Inflammatory macrophage treated with lipopolysaccharide for 1 hour (primary cell): ENCODE results near the gene SMARCA4.
"Not testable (repeated sequence)": the region's sequence is repeated elsewhere in the genome, so short reads cannot be mapped to it uniquely, and the experiment has no call there.

Source experiments
- DNase-seq, 2 donors: peaks; one replicate each; pipeline ENCODE4 v3.0.0-alpha.2; 2020 to 2022

Gene SMARCA4

DNA sequence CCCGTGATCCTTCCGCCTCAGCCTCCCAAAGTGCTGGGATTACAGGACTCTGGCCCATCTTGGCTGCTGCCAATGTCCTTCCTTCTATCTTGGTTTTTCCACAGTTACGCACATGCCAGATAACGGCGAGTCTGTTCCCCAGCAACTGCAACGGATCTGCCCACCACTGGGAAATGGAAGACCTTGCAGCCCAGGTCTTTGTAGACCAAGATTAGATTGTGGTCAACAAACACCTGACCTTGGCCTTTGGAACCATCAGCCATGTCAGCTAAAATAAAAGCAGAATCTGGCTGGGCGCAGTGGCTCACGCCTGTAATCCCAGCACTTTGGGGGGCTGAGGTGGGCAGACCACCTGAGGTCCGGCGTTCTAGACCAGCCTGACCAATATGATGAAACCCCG, 118.1 kb downstream of the SMARCA4 start:
- no peak for DNase-seq

DNA sequence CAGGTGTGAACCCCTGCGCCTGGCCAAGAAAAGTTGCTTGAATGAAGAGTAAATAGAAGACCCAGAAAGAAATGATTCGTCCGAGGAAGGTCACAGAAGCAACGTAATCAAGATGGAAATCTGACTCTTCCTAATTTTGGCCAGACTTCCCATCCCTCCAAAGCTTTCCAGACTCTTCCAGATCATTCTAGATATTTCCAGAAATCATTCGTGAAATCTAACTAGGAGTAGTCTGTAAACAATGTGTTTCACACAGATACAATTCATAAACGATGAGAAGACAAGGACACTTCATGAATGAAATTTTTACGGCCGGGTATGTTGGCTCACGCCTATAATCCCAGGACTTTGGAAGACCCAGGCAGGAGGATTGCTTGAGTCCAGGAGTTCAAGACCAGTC, 119.2 kb downstream of the SMARCA4 start:
- no peak for DNase-seq

- no peak for DNase-seq
Observed at GRCh38 chr19:11087870-11088505, 127.2 kb downstream of the SMARCA4 start.

- DNase-seq, result no peak
Observed at GRCh38 chr19:11088506-11089253, 127.8 kb downstream of the SMARCA4 start.

GRCh38 chr19:11089254-11090013, 128.6 kb downstream of the SMARCA4 start, which contains the start of gene LDLR:
LDLR (plus strand) TSS chr19:11089463; CDS start chr19:11089549, 86 bp downstream.
- DNase-seq, result peak; percentile 96 to 98

- DNase-seq, result not testable (repeated sequence)
Observed at GRCh38 chr19:11090014-11090263, 129.1 kb downstream of the SMARCA4 start.

GRCh38 chr19:11090264-11090996, 129.6 kb downstream of the SMARCA4 start:
- peak; percentile 97 for DNase-seq

- no peak for DNase-seq
Observed at GRCh38 chr19:11090997-11091702, 130.3 kb downstream of the SMARCA4 start.

GRCh38 chr19:11091703-11092153, 130.9 kb downstream of the SMARCA4 start:
- DNase-seq, result peak; percentile 68 to 82

DNA sequence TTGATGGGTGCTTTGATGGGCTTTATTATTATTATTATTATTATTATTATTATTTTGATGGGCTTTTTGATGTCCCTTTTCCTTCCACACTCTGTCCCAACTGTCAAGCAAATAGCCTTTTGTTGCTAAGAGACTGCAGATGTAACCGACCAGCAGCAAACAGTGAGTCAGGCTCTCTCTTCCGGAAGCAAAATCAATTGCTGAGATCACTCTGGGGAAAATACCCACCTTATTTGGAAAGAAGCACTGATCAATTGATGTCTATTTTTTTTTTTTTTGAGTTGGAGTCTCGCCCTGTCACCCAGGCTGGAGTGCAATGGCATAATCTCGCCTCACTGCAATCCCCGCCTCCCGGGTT, 131.3 kb downstream of the SMARCA4 start:
- peak; percentile 53 to 72 for DNase-seq

DNA sequence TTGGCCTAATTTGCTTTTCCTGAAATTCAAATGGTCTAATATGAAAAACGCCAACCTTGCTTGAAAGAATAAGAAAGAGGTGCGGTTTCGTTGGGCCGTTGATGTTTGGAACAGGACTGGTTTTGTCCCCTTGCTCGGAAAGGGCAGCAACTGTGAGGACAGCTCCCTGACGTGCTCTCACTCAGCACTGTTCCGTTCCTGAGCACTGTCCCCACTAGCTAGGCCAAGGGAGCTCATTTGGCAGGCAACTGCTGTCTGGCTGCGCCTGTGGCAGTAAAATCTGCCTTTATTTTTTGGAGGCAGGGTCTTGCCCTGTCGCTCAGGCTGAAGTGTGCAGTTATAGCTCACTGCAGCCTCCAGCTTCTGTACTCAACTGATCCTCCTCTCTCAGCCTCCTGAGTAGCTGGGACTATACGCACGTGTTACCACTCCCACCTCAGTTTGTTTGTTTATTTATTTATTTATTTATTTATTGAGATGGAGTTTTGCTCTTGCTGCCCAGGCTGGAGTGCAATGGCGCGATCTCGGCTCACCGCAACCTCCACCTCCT, 132.9 kb downstream of the SMARCA4 start:
- no peak for DNase-seq

- DNase-seq, result no peak
Observed at GRCh38 chr19:11094520-11094894, 133.7 kb downstream of the SMARCA4 start.

DNA sequence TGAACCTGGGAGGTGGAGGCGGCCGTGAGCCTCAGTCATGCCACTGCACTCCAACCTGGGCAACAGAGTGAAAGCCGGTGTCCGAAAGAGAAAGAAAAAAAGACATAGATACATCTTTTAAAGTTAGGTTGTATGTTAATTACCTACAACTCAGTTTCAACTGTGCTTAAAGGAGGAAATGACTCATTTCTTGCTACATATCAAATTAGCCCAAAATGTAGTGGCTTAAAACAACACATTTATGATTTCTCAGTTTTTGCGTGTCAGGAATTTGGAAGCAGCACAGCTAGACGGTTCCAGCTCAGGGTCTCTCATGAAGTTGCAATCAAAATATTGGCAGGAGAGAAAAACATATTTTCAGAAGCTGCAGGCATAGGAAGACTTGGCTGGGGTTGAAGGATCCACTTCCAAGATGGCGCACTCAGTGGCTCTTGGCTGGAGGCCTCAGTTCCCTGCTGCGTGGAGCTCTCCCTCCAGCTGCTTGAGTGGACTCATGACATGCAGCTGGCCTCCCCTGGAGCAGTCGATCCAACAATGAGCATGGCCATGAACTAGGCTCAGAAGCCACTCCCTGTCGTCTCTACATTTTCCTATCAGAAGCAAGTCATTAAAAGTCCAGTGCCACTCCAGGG, 135.5 kb downstream of the SMARCA4 start:
- peak; percentile 49 to 59 for DNase-seq

DNA sequence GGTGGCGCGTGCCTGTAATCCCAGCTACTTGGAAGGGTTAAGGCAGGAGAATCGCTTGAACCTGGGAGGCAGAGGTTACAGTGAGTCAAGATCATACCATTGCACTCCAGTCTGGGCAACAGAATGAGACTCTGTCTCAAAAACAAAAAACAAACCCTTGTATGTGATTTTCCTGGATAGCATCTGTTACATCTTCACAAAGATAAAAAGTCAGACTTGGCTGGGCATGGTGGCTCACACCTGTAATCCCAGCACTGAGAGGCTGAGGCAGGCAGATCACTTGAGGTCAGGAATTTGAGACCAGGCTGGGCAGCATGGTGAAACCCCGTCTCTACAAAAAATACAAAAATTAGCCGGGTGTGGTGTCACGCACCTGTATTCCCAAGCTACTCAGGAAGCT, 136.5 kb downstream of the SMARCA4 start:
- not testable (repeated sequence) for DNase-seq

GRCh38 chr19:11098327-11098726, 137.5 kb downstream of the SMARCA4 start:
- no peak for DNase-seq

- DNase-seq, result no peak
Observed at GRCh38 chr19:11098861-11099260, 138.0 kb downstream of the SMARCA4 start.

DNA sequence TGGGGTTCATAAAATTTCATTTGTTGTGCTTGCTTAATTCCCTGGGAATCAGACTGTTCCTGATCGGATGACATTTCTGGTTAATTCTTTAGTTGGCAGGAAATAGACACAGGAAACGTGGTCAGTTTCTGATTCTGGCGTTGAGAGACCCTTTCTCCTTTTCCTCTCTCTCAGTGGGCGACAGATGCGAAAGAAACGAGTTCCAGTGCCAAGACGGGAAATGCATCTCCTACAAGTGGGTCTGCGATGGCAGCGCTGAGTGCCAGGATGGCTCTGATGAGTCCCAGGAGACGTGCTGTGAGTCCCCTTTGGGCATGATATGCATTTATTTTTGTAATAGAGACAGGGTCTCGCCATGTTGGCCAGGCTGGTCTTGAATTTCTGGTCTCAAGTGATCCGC, 139.2 kb downstream of the SMARCA4 start:
- DNase-seq, result no peak

DNA sequence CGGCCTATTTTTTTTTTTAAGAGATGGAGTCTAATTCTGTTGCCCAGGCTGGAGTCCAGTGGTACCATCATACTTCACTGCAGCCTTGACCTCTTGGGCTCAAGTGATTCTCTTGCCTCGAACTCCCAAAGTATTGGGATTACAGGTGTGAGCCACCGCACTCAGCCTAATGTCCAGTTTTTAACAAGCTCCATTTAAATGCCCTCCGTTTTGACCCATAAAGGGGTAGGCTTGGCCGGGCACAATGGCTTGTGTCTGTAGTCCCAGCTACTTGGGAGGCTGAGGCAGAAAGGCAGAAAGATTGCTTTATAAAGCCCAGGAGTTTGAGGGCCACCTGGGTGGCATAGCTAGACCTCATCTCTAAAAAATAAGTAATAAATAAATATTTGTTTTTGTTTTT, 140.2 kb downstream of the SMARCA4 start:
- DNase-seq, result no peak

DNA sequence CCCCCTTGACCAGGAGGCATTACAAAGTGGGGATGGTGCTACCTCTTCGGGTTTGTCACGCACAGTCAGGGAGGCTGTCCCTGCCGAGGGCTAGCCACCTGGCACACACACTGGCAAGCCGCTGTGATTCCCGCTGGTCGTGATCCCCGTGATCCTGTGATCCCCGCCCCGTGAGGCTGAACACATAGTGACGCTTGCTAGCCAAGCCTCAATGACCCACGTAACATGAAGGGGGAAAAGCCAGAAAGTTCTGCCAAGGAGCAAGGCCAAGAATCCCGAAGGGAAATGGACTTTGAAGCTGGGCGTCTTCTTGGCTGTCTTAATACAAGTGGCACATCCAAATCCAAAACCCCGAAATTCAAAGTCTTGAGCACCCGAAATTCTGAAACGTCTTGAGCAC, 142.1 kb downstream of the SMARCA4 start:
- DNase-seq, result no peak

- DNase-seq, result not testable (repeated sequence)
Observed at GRCh38 chr19:11103667-11104066, 142.8 kb downstream of the SMARCA4 start.

- no peak for DNase-seq
Observed at GRCh38 chr19:11105014-11105636, 144.3 kb downstream of the SMARCA4 start.
